GM19395 (cell line): ENCODE data around the gene CROCC.
"Not testable (repeated sequence)": the region's sequence is repeated elsewhere in the genome, so short reads cannot be mapped to it uniquely, and the experiment has no call there.

Source experiments
- ATAC-seq: cut with Tn5 transposase; IDR thresholded peaks from one replicate; pipeline ENCODE4 v1.9.1; 2021; ENCODE audit warnings: mild to moderate bottlenecking, moderate library complexity; ENCODE audit not compliant: unreplicated experiment

The CROCC gene

GRCh38 chr1:16914928-16915626 is 6.7 kb upstream of the CROCC start:
- not testable (repeated sequence) for ATAC-seq

GRCh38 chr1:16915627-16915973 is 6.1 kb upstream of the CROCC start:
- ATAC-seq = no peak

- not testable (repeated sequence) for ATAC-seq
Measured at GRCh38 chr1:16916036-16916880, 5.5 kb upstream of the CROCC start.

GRCh38 chr1:16918371-16918770 is 3.4 kb upstream of the CROCC start:
- no peak for ATAC-seq

- ATAC-seq = not testable (repeated sequence)
Measured at GRCh38 chr1:16918936-16919665, 2.6 kb upstream of the CROCC start.

- ATAC-seq = no peak
Measured at GRCh38 chr1:16920951-16921350, 780 bp upstream of the CROCC start.

- ATAC-seq = no peak
Measured at GRCh38 chr1:16922466-16922865, 735 bp downstream of the CROCC start.

- ATAC-seq = no peak
Measured at GRCh38 chr1:16922885-16923431, 1.2 kb downstream of the CROCC start.

- ATAC-seq = no peak
Measured at GRCh38 chr1:16924216-16924918, 2.6 kb downstream of the CROCC start.

- ATAC-seq = no peak
Measured at GRCh38 chr1:16924919-16925477, 3.3 kb downstream of the CROCC start.

- no peak for ATAC-seq
Measured at GRCh38 chr1:16925635-16926490, 4.1 kb downstream of the CROCC start.

GRCh38 chr1:16926491-16927073 is 4.9 kb downstream of the CROCC start:
- ATAC-seq = no peak

- no peak for ATAC-seq
Measured at GRCh38 chr1:16927256-16927655, 5.5 kb downstream of the CROCC start.

- ATAC-seq = no peak
Measured at GRCh38 chr1:16927711-16928485, 6.2 kb downstream of the CROCC start.

- not testable (repeated sequence) for ATAC-seq
Measured at GRCh38 chr1:16929146-16930041, 7.7 kb downstream of the CROCC start.

GRCh38 chr1:16931206-16931934 is 9.6 kb downstream of the CROCC start:
- not testable (repeated sequence) for ATAC-seq

- ATAC-seq = not testable (repeated sequence)
Measured at GRCh38 chr1:16933945-16934344, 12.2 kb downstream of the CROCC start.
